Keratinocyte (primary cell): Measurements from ENCODE around the gene RALGAPA2. TPM values are rescaled to one million over a fixed set of nuclear protein-coding genes. Genes with fewer than 3 reads are reported as not detected.

ENCODE experiments used
- DNase-seq: peaks from one replicate; pipeline ENCODE4 v3.0.0-alpha.2; 2011; ENCODE audit warnings: low read depth, missing footprints, low spot score
- FAIRE-seq: peaks from 2 replicates; lab custom pipeline; 2011; peaks lifted over from hg19 to GRCh38; lab: Jason Lieb, UNC
- H2AFZ ChIP-seq: 2 replicates; pipeline ENCODE4 v1.6.0; 2012; ENCODE audit warnings: low read length, control low read depth, inconsistent platforms; ENCODE audit not compliant: control insufficient read depth
- H3K27ac ChIP-seq: 2 replicates; pipeline ENCODE4 v1.5.1; 2011; ENCODE audit warnings: low read length; ENCODE audit not compliant: control insufficient read depth, insufficient read depth
- H3K27me3 ChIP-seq: 3 replicates; pipeline ENCODE4 v1.6.0; 2011; ENCODE audit warnings: low read length; ENCODE audit not compliant: control insufficient read depth, insufficient read depth; ENCODE audit errors: extremely low read depth
- H3K36me3 ChIP-seq, 2 experiments: 2 replicates in 1 of 2; 3 replicates in 1 of 2; pipeline ENCODE4 v1.5.1; 2011; ENCODE audit warnings: low read length in 2 of 2, mild to moderate bottlenecking in 1 of 2; ENCODE audit not compliant: control insufficient read depth in 2 of 2, insufficient read depth in 2 of 2; ENCODE audit errors: extremely low read depth in 1 of 2
- H3K4me1 ChIP-seq: 3 replicates; pipeline ENCODE4 v1.5.1; 2011; ENCODE audit warnings: low read length; ENCODE audit not compliant: control insufficient read depth, insufficient read depth; ENCODE audit errors: extremely low read depth
- H3K4me2 ChIP-seq: 3 replicates; pipeline ENCODE4 v1.6.0; 2011; ENCODE audit warnings: low read depth, low read length; ENCODE audit not compliant: control insufficient read depth, insufficient read depth; ENCODE audit errors: extremely low read depth
- H3K4me3 ChIP-seq, 3 experiments: fragments of 200-600 bp in 1 of 3; sonication (generic) in 1 of 3; 2 replicates in 2 of 3; 3 replicates in 1 of 3; pipeline ENCODE4 v1.5.1; 2011 to 2016; ENCODE audit warnings: low read length in 3 of 3, mild to moderate bottlenecking in 3 of 3, control low read depth in 2 of 3, inconsistent platforms in 1 of 3, low read depth in 1 of 3, mixed read lengths in 1 of 3, mixed run types in 1 of 3, moderate library complexity in 1 of 3; ENCODE audit not compliant: control insufficient read depth in 2 of 3, insufficient read depth in 2 of 3; ENCODE audit errors: extremely low read depth in 1 of 3
- H3K79me2 ChIP-seq: 2 replicates; pipeline ENCODE4 v1.6.0; 2012; ENCODE audit warnings: low read length; ENCODE audit not compliant: control insufficient read depth, insufficient read depth
- H3K9ac ChIP-seq: 3 replicates; pipeline ENCODE4 v1.6.0; 2011; ENCODE audit warnings: low read length; ENCODE audit not compliant: control insufficient read depth, insufficient read depth; ENCODE audit errors: extremely low read depth
- H3K9me1 ChIP-seq: 3 replicates; pipeline ENCODE4 v1.6.0; 2011; ENCODE audit warnings: low read length; ENCODE audit not compliant: control insufficient read depth, insufficient read depth; ENCODE audit errors: extremely low read depth
- H3K9me3 ChIP-seq: 2 replicates; pipeline ENCODE4 v1.5.1; 2012; ENCODE audit warnings: low read depth, low read length; ENCODE audit not compliant: control insufficient read depth
- H4K20me1 ChIP-seq: 3 replicates; pipeline ENCODE4 v1.6.0; 2011; ENCODE audit warnings: low read length; ENCODE audit not compliant: control insufficient read depth, insufficient read depth; ENCODE audit errors: extremely low read depth
- EZH2 ChIP-seq: IDR thresholded peaks from one replicate; pipeline ENCODE4 v1.6.1; 2012; ENCODE audit warnings: inconsistent platforms, mild to moderate bottlenecking, low read length, moderate library complexity
- dilution Hi-C: fragments of 300-500 bp; cut with MboI; formaldehyde crosslinking; loops from one replicate; pipeline ENCODE4 v1.7.0; 2020; ENCODE audit warnings: low sequenced_read_pairs; ENCODE audit not compliant: extremely low pct_ligation_motif_present
- polyA plus RNA-seq, 5 experiments: library from polyadenylated mRNA; depleted of rRNA in 3 of 5; stranded (reverse) in 3 of 5; stranded (forward) in 1 of 5; unstranded in 1 of 5; fragments of >200 nt; gene quantifications; 1 replicate in 1 of 5; 2 replicates in 3 of 5; 3 replicates in 1 of 5; pipeline versions ENCODE4 v1.2.1 to v1.2.3, GENCODE V29; 2011 to 2012; ENCODE audit warnings: missing spikeins in 2 of 5, low read depth in 1 of 5, low replicate concordance in 1 of 5
- TF ChIP-seq, protein P1 (sequence below), 3 experiments: IDR thresholded peaks in 1 of 3; conservative IDR thresholded peaks in 1 of 3; optimal IDR thresholded peaks in 1 of 3; 2 replicates in 2 of 3; 3 replicates in 1 of 3; pipeline versions ENCODE3 to v1.5.1; 2011; ENCODE audit warnings: low read length in 3 of 3, mild to moderate bottlenecking in 3 of 3, moderate library complexity in 2 of 3, control low read depth in 1 of 3, inconsistent platforms in 1 of 3; ENCODE audit not compliant: insufficient read depth in 2 of 3; ENCODE audit errors: extremely low read depth in 1 of 3

The RALGAPA2 gene
- polyA plus RNA-seq, 1 donor (not counting 4 experiments of a cell fraction or from before 2014, with no cell fraction given): 3.2 TPM

DNA sequence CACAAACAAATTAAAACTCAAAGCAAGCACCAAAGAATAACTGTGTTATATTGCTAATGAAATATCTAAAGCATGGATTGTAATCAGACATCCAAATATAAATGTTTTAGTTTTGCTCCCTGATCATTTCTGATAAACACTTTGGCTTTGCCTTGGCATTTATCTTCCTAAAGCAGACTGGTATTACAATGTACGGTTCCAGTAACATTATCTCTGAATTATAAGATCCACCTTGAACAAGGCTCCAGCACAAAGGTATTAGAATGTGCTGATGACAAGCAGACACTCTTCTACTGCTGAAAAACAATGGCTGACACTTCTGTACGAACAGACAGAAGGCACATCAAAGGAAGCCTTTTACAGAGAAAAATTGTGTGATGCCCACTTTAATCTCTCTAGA, 270.0 kb downstream of the RALGAPA2 start:
- no peak for FAIRE-seq
- H3K27ac ChIP-seq: no peak overlapping the region
- no peaks in the 10 kb centered on the region for H3K36me3 ChIP-seq
- H3K27me3 ChIP-seq: no peaks in the 10 kb centered on the region
- H2AFZ ChIP-seq: no peak overlapping the region
- dilution Hi-C loops: no loop called here
- no peaks in the 10 kb centered on the region for H4K20me1 ChIP-seq
- H3K4me3 ChIP-seq: no peak overlapping the region
- no peak for DNase-seq
- H3K9me1 ChIP-seq: no peaks in the 10 kb centered on the region
- H3K9ac ChIP-seq: no peak overlapping the region
- TF ChIP-seq EZH2: no peak
- TF ChIP-seq, protein P1, sequence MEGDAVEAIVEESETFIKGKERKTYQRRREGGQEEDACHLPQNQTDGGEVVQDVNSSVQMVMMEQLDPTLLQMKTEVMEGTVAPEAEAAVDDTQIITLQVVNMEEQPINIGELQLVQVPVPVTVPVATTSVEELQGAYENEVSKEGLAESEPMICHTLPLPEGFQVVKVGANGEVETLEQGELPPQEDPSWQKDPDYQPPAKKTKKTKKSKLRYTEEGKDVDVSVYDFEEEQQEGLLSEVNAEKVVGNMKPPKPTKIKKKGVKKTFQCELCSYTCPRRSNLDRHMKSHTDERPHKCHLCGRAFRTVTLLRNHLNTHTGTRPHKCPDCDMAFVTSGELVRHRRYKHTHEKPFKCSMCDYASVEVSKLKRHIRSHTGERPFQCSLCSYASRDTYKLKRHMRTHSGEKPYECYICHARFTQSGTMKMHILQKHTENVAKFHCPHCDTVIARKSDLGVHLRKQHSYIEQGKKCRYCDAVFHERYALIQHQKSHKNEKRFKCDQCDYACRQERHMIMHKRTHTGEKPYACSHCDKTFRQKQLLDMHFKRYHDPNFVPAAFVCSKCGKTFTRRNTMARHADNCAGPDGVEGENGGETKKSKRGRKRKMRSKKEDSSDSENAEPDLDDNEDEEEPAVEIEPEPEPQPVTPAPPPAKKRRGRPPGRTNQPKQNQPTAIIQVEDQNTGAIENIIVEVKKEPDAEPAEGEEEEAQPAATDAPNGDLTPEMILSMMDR (optimal IDR thresholded peaks at IDR 0.05 in 1 of 3, IDR thresholded peaks at IDR 0.05 in 1 of 3, conservative IDR thresholded peaks at IDR 0.05 in 1 of 3; ENCODE audit: extremely low read depth in 1 of 3, insufficient read depth in 2 of 3, low read length in 3 of 3): no peak
- no peaks in the 10 kb centered on the region for H3K4me1 ChIP-seq
- H3K79me2 ChIP-seq: no peaks in the 10 kb centered on the region
- no peaks in the 10 kb centered on the region for H3K9me3 ChIP-seq
- no peak overlapping the region for H3K4me2 ChIP-seq

DNA sequence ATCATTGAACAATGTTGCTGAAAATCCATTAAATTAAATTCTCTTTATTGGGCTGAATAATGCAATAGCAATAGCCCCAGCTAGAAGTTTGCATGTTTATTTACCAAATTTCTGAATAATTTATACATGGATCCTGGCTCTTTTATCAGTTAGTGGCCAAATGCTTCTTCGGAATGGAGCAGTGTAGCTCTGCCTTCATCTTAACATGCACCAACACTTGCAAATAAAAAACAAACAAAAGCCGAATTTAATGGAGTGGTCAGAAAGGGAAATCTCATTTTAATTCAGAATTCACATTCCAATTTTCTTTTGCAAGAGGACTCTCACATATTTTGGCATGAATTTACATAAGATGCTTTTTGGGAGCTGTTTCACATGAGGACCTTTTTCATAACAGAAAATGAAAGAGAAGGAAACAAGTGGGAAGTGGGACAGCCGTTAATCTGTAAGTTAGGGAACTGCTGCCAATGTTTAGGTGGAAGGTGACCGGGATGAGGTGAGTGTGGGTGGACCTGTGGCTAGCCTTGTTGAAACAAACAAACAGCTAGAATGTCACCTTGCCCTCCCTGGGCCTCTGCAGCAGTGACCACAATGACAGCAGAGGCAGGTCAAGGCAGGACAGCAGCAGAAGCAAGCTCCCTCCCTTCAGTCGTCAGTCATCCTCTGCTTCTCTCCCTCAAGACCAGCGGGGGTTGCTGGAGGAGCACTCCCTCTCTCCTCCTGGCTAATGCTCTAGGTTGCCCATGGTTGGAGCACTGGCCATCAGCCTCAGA, 271.4 kb downstream of the RALGAPA2 start:
- FAIRE-seq: no peak
- Histone ChIP-seq H3K9ac (no peak overlapping the region), H3K27me3 (no peaks in the 10 kb centered on the region), H4K20me1 (no peaks in the 10 kb centered on the region), H3K27ac (no peak overlapping the region), H3K9me1 (no peaks in the 10 kb centered on the region), H3K79me2 (no peaks in the 10 kb centered on the region), H3K4me3 (no peak overlapping the region), H3K4me2 (no peak overlapping the region), H3K4me1 (no peaks in the 10 kb centered on the region), H3K36me3 (no peaks in the 10 kb centered on the region), H3K9me3 (no peaks in the 10 kb centered on the region), H2AFZ (no peak overlapping the region)
- DNase-seq: no peak
- dilution Hi-C loops: no loop called here
- TF ChIP-seq EZH2: no peak
